ENCODE measurements around the gene NDUFA7.

Gene NDUFA7

GRCh38 chr19:8336072-8336569 is 14.9 kb upstream of the NDUFA7 start:
- peaks cover 12 to 25% of the 10 kb centered on the region in 2 donors for H3K27me3 Mint-ChIP-seq
- no peak overlapping the region for H3K27ac Mint-ChIP-seq
- peak overlapping the region; percentile 48 to 63 for H3K4me3 Mint-ChIP-seq
- peaks cover 4% of the 10 kb centered on the region for H3K36me3 Mint-ChIP-seq (ENCODE audit: insufficient read depth)
- H3K4me1 Mint-ChIP-seq (ENCODE audit: low read depth in 2 of 2): peaks cover 5 to 9% of the 10 kb centered on the region in 2 donors
- no peak for ATAC-seq (replicated peaks)
- H3K9me3 Mint-ChIP-seq: no peaks in the 10 kb centered on the region
- DNase-seq: no peak

GRCh38 chr19:8335343-8336071 is 14.3 kb upstream of the NDUFA7 start:
- peaks cover 8 to 25% of the 10 kb centered on the region in 2 donors for H3K27me3 Mint-ChIP-seq
- no peak overlapping the region for H3K27ac Mint-ChIP-seq
- peaks cover 4% of the 10 kb centered on the region for H3K36me3 Mint-ChIP-seq (ENCODE audit: insufficient read depth)
- peak overlapping the region; percentile 48 to 63 for H3K4me3 Mint-ChIP-seq
- no peaks in the 10 kb centered on the region for H3K9me3 Mint-ChIP-seq
- peak in 1 of 3 experiments; percentile 28 for DNase-seq
- peaks cover 1 to 9% of the 10 kb centered on the region in 2 donors for H3K4me1 Mint-ChIP-seq (ENCODE audit: low read depth in 2 of 2)
- ATAC-seq (replicated peaks): peak; percentile 83

- peak overlapping the region; percentile 18 to 36 for H3K4me3 Mint-ChIP-seq
- peak; percentile 55 for ATAC-seq (replicated peaks)
Measured at GRCh38 chr19:8334458-8335342, 13.5 kb upstream of the NDUFA7 start.

GRCh38 chr19:8333767-8334457 is 12.7 kb upstream of the NDUFA7 start:
- Mint-ChIP-seq H3K4me1 (ENCODE audit: low read depth in 2 of 2) (peaks cover 0 to 9% of the 10 kb centered on the region in 2 donors), H3K9me3 (no peaks in the 10 kb centered on the region), H3K27ac (no peak overlapping the region), H3K4me3 (peak overlapping the region; percentile 18 to 36), H3K36me3 (ENCODE audit: insufficient read depth) (peaks cover 6% of the 10 kb centered on the region), H3K27me3 (peaks cover 6 to 25% of the 10 kb centered on the region in 2 donors)
- DNase-seq (no peak), ATAC-seq (replicated peaks) (no peak)

More at GRCh38 chr19:8334458-8335342, 13.5 kb upstream of the NDUFA7 start:
- Mint-ChIP-seq H3K36me3 (ENCODE audit: insufficient read depth) (peaks cover 5% of the 10 kb centered on the region), H3K4me1 (ENCODE audit: low read depth in 2 of 2) (peaks cover 0 to 9% of the 10 kb centered on the region in 2 donors), H3K9me3 (no peaks in the 10 kb centered on the region), H3K27ac (no peak overlapping the region), H3K27me3 (peaks cover 6 to 25% of the 10 kb centered on the region in 2 donors)
- peak in 1 of 3 experiments; percentile 15 for DNase-seq

- Mint-ChIP-seq H3K36me3 (ENCODE audit: insufficient read depth) (peaks cover 6% of the 10 kb centered on the region), H3K27me3 (peaks cover 6 to 25% of the 10 kb centered on the region in 2 donors), H3K4me3 (no peak overlapping the region), H3K27ac (no peak overlapping the region), H3K4me1 (ENCODE audit: low read depth in 2 of 2) (peaks cover 0 to 9% of the 10 kb centered on the region in 2 donors), H3K9me3 (no peaks in the 10 kb centered on the region)
- no peak for DNase-seq
- ATAC-seq (replicated peaks): no peak
Measured at GRCh38 chr19:8332976-8333766, 12.0 kb upstream of the NDUFA7 start.

GRCh38 chr19:8331263-8331845 is 10.2 kb upstream of the NDUFA7 start:
- peaks cover 1 to 10% of the 10 kb centered on the region in 2 donors for H3K27me3 Mint-ChIP-seq
- DNase-seq: no peak
- H3K4me3 Mint-ChIP-seq: no peak overlapping the region
- ATAC-seq (replicated peaks): no peak
- H3K27ac Mint-ChIP-seq: no peak overlapping the region
- H3K4me1 Mint-ChIP-seq (ENCODE audit: low read depth in 2 of 2): peaks cover 0 to 5% of the 10 kb centered on the region in 2 donors
- H3K9me3 Mint-ChIP-seq: no peaks in the 10 kb centered on the region
- H3K36me3 Mint-ChIP-seq (ENCODE audit: insufficient read depth): peaks cover 6% of the 10 kb centered on the region

GRCh38 chr19:8329996-8330395 is 8.8 kb upstream of the NDUFA7 start:
- no peaks in the 10 kb centered on the region for H3K4me1 Mint-ChIP-seq (ENCODE audit: low read depth in 2 of 2)
- no peak for ATAC-seq (replicated peaks)
- H3K27me3 Mint-ChIP-seq: no peaks in the 10 kb centered on the region
- no peak for DNase-seq
- no peak overlapping the region for H3K4me3 Mint-ChIP-seq
- H3K36me3 Mint-ChIP-seq (ENCODE audit: insufficient read depth): peaks cover 12% of the 10 kb centered on the region
- no peak overlapping the region for H3K27ac Mint-ChIP-seq
- no peaks in the 10 kb centered on the region for H3K9me3 Mint-ChIP-seq

- no peaks in the 10 kb centered on the region for H3K9me3 Mint-ChIP-seq
- ATAC-seq (replicated peaks) (no peak), DNase-seq (no peak)
- H3K4me3 Mint-ChIP-seq: no peak overlapping the region
- H3K27ac Mint-ChIP-seq: no peak overlapping the region
- H3K27me3 Mint-ChIP-seq: no peaks in the 10 kb centered on the region
- H3K36me3 Mint-ChIP-seq (ENCODE audit: insufficient read depth): peaks cover 34% of the 10 kb centered on the region
- H3K4me1 Mint-ChIP-seq (ENCODE audit: low read depth in 2 of 2): peaks cover 11 to 19% of the 10 kb centered on the region in 2 donors
Measured at GRCh38 chr19:8325454-8325853, 4.3 kb upstream of the NDUFA7 start.

GRCh38 chr19:8324186-8325050 is 3.2 kb upstream of the NDUFA7 start:
- no peaks in the 10 kb centered on the region for H3K9me3 Mint-ChIP-seq
- peaks cover 40% of the 10 kb centered on the region for H3K36me3 Mint-ChIP-seq (ENCODE audit: insufficient read depth)
- H3K4me3 Mint-ChIP-seq: no peak overlapping the region
- ATAC-seq (replicated peaks): no peak
- peaks cover 20 to 21% of the 10 kb centered on the region in 2 donors for H3K4me1 Mint-ChIP-seq (ENCODE audit: low read depth in 2 of 2)
- peak overlapping the region in 1 of 2 donors; percentile 63 for H3K27ac Mint-ChIP-seq
- H3K27me3 Mint-ChIP-seq: no peaks in the 10 kb centered on the region
- no peak for DNase-seq

GRCh38 chr19:8323781-8324185 is 2.6 kb upstream of the NDUFA7 start:
- DNase-seq: no peak
- H3K9me3 Mint-ChIP-seq: no peaks in the 10 kb centered on the region
- peak overlapping the region in 1 of 2 donors; percentile 63 for H3K27ac Mint-ChIP-seq
- peaks cover 20 to 21% of the 10 kb centered on the region in 2 donors for H3K4me1 Mint-ChIP-seq (ENCODE audit: low read depth in 2 of 2)
- H3K36me3 Mint-ChIP-seq (ENCODE audit: insufficient read depth): peaks cover 40% of the 10 kb centered on the region
- ATAC-seq (replicated peaks): no peak
- no peaks in the 10 kb centered on the region for H3K27me3 Mint-ChIP-seq
- H3K4me3 Mint-ChIP-seq: no peak overlapping the region

GRCh38 chr19:8322638-8322997 is 1.4 kb upstream of the NDUFA7 start:
- no peaks in the 10 kb centered on the region for H3K27me3 Mint-ChIP-seq
- H3K9me3 Mint-ChIP-seq: no peaks in the 10 kb centered on the region
- peak overlapping the region; percentile 98 to 99 for H3K27ac Mint-ChIP-seq
- peaks cover 20 to 21% of the 10 kb centered on the region in 2 donors for H3K4me1 Mint-ChIP-seq (ENCODE audit: low read depth in 2 of 2)
- peak overlapping the region; percentile 95 to 98 for H3K4me3 Mint-ChIP-seq
- ATAC-seq (replicated peaks) (no peak), DNase-seq (no peak)
- H3K36me3 Mint-ChIP-seq (ENCODE audit: insufficient read depth): peaks cover 40% of the 10 kb centered on the region

Measured in effector memory CD8-positive, alpha-beta T cell (primary cell).